Urothelium cell line (cell line): Measurements from ENCODE around the gene TPM1.

Source experiments
- DNase-seq: peaks from one replicate; pipeline ENCODE4 v3.0.0; 2011; ENCODE audit warnings: low spot score, mixed read lengths
- FAIRE-seq: peaks from 2 replicates; lab custom pipeline; 2011; peaks lifted over from hg19 to GRCh38; lab: Jason Lieb, UNC

Gene TPM1

GRCh38 chr15:63015618-63016017 lies 26.9 kb upstream of the TPM1 start:
- FAIRE-seq (peak; percentile 76), DNase-seq (peak; percentile 68)

- no peak for DNase-seq
- no peak for FAIRE-seq
Observed at GRCh38 chr15:63016234-63016633, 26.3 kb upstream of the TPM1 start.

- no peak for DNase-seq
- FAIRE-seq: peak; percentile 52
Observed at GRCh38 chr15:63018639-63019038, 23.9 kb upstream of the TPM1 start.

- peak; percentile 86 for DNase-seq
- peak; percentile 91 for FAIRE-seq
Observed at GRCh38 chr15:63019511-63020109, 22.9 kb upstream of the TPM1 start.

- DNase-seq: no peak
- peak; percentile 92 for FAIRE-seq
Observed at GRCh38 chr15:63020128-63020527, 22.4 kb upstream of the TPM1 start.

GRCh38 chr15:63020759-63021430 lies 21.7 kb upstream of the TPM1 start:
- DNase-seq: no peak
- peak; percentile 90 for FAIRE-seq

GRCh38 chr15:63022181-63022580 lies 20.4 kb upstream of the TPM1 start:
- DNase-seq: no peak
- no peak for FAIRE-seq

- FAIRE-seq (no peak), DNase-seq (no peak)
Observed at GRCh38 chr15:63022663-63023062, 19.9 kb upstream of the TPM1 start.

- FAIRE-seq: no peak
- no peak for DNase-seq
Observed at GRCh38 chr15:63023351-63023945, 19.1 kb upstream of the TPM1 start.

- FAIRE-seq: no peak
- DNase-seq: no peak
Observed at GRCh38 chr15:63025460-63025859, 17.1 kb upstream of the TPM1 start.

- DNase-seq: no peak
- no peak for FAIRE-seq
Observed at GRCh38 chr15:63027646-63028045, 14.9 kb upstream of the TPM1 start.

GRCh38 chr15:63028442-63029110 lies 14.0 kb upstream of the TPM1 start:
- FAIRE-seq (no peak), DNase-seq (no peak)

GRCh38 chr15:63029676-63030075 lies 12.9 kb upstream of the TPM1 start:
- FAIRE-seq: no peak

GRCh38 chr15:63030101-63030551 lies 12.4 kb upstream of the TPM1 start:
- DNase-seq: no peak
- no peak for FAIRE-seq

More at GRCh38 chr15:63029676-63030075, 12.9 kb upstream of the TPM1 start:
- DNase-seq: no peak

GRCh38 chr15:63034578-63034977 lies 8.0 kb upstream of the TPM1 start:
- no peak for DNase-seq

GRCh38 chr15:63035253-63035652 lies 7.3 kb upstream of the TPM1 start:
- DNase-seq (no peak), FAIRE-seq (no peak)

More at GRCh38 chr15:63034578-63034977, 8.0 kb upstream of the TPM1 start:
- FAIRE-seq: no peak

GRCh38 chr15:63035977-63036376 lies 6.6 kb upstream of the TPM1 start:
- no peak for FAIRE-seq
- DNase-seq: no peak

GRCh38 chr15:63037976-63038720 lies 4.4 kb upstream of the TPM1 start:
- DNase-seq (no peak), FAIRE-seq (no peak)

- DNase-seq: no peak
- FAIRE-seq: no peak
Observed at GRCh38 chr15:63038926-63039673, 3.4 kb upstream of the TPM1 start.

- FAIRE-seq (no peak), DNase-seq (no peak)
Observed at GRCh38 chr15:63039811-63040210, 2.7 kb upstream of the TPM1 start.
